ACHN (cell line): Measurements from ENCODE around the gene SLC16A12.

Experiments used
- DNase-seq: peaks from one replicate; pipeline ENCODE4 v3.0.0-alpha.2; 2015
- in situ Hi-C: cut with HindIII; loops from 2 replicates; pipeline ENCODE4 v1.10.0; 2017; ENCODE audit warnings: low sequenced_read_pairs, low pct_ligation_motif_present, low pct_unique_long_range_greater_than_20kb

Gene SLC16A12

GRCh38 chr10:89521368-89521767 lies 14.0 kb downstream of the SLC16A12 start:
- in situ Hi-C loops = no loop called here

DNA sequence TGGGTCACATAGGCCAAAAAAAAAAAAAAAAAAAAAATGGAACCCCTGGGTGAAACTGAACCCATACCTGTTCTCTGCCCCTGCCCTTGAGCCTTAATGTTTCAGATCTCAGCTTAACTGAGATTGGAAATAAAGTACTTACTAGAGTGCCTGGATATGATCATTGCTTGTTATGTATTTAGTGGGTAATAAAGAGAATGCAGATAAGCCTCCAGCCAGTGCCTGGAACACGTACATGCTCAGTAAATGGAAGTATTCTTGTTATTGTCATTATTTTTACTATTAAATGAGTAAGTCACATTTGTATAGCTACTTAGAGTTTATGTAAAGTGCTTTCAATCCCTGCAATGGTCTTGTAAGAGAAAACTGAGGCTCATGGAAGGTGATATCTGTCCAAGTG lies 14.7 kb downstream of the SLC16A12 start:
- in situ Hi-C loops = no loop called here
- DNase-seq = no peak

More at GRCh38 chr10:89521368-89521767, 14.0 kb downstream of the SLC16A12 start:
- DNase-seq = no peak

DNA sequence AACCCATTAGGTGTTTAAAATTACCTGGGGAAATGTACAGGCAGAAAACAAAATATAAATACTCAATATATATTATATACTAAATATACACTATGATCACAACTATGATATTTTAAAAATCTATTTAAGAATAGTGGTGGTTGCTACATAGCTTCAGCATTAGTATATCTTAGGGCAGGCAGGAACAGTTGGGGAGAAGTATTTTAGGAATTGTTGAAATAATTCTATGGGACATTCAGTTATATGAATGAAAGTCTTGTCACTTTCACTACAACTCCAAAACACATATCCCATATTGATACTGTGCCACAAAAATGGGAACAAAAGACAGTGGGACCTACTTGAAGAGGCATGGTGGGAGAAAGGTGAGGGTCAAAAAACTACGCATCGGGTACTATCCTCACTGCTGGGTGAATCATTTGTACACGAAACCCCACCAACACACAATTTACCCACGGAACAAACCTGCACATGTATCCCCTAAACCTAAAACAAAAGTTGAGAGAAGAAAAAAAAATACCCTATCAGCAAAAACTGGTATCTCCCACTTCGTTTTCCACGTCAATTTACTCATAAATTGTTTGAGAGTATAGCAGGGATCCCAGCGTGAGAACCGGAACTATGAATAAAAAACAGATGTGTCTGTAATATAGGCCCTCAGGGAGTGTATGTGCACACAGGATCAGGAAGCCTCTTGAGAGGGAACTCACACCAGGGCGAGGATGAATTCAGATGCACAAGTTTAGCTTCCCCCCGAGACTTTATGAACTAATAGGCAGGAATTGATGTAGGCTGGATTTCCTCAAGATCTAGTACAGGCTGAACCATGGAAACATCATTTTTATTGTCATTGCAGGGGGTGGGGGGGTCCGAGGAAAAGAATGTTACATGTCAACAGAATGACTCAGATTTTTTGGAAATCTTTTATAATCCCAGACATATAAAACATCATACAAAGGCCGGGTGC lies 16.2 kb downstream of the SLC16A12 start:
- DNase-seq = no peak
- in situ Hi-C loops = no loop called here

DNA sequence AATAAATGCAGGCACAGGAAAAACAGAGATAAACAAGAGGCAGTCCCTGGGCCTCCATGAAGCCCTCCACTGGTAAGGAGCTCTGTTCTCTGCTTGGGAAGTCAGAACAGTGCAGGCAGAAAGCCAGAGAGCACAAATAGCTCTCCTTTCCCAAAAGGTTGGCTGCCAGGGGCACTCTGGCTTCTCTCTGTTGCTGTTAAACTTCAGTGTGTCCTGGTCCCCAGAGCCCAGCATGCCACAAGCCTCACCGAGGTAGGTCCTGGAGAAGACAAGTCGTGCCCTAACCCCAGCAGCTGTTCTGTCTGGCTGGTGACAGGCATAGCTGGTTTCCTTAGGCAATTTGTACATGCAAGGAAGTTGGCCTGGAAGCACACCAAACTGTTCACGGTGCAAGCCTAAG lies 17.3 kb downstream of the SLC16A12 start:
- in situ Hi-C loops = no loop called here
- no peak for DNase-seq

DNA sequence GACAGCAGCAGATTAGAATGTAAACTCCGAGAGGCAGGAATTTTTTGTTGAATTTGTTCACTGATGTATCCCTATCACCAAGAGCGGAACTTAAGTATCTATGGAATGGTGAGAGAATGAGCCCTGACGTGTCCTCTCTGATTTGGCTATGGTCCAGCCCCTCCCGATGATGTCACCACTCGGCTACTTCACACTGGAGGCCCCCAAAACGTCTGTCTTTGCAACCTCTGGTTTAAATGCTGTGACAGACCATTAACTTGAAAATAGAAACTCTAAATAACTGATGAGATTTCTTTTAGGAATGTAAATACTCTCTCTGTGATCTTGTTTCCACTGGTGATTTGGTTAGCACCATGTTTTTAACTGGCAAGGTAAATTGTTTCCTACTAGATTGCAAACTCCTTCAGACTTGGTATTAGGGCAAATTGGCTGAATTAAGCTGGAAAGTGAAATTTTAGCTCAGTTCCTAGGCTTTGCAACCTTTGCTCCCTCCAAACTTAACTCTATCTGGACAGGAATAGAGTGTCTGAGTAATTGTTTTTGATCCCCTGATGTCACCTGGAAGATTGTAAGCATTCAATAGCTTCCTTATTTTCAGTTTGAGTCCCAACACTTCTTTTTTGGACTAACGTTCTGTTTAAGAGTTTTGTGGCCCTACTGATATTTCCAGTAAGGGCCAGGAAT lies 19.1 kb downstream of the SLC16A12 start:
- in situ Hi-C loops = no loop called here
- peak; percentile 88 for DNase-seq

DNA sequence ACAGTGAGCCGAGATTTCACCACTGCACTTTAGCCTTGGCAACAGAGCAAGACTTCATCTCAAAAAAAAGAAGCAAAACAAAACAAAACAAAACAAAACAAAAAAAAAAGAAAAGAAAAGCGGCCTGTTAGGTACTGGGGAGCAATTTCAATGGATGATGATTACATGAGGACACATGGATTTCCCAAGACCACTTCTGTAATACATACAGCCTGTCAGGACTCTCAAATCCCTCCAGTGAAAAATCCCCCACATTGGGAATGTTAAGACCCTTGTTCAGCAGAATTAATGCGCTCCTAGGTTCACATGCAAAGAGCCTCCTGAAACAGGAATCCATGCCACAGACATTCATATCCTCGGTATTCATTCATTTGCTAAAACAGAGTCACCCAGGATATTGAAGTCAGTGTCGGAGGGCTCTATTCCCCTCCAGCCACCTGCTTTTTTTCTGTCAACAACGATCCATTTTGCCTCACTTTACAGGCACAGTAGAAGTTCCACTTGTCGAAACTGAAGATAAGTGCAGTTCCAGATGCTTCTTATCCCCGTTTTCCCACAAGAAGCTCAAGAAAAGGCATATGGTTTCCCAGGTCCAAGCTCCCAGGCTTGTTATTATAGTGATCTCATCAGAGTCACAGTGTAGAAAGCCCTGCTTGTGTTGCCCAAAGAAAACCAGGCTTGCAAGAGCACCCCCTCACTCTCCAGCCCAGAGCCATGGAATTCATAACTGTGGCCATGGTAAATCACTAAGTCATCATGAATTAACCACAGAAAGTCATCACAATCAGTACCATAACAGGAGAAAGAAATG lies 20.2 kb downstream of the SLC16A12 start:
- DNase-seq = peak; percentile 75
- in situ Hi-C loops = no loop called here

DNA sequence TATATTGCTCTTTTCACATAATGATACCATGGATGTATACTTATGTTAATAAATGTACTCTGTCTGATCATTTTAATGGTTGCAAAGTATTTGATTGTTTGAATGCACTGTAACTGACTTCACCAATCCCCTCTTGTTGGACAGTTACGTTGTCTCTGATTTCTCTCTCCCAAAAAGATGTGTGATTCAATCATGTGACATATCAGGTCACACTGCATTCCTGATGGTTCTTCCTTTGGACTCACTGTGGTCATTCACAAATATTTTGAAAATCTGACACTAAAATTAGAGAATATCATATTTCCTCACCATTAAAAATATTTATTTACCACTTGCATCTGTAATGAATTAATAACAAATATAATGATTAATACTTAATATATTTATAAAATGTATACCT lies 22.2 kb downstream of the SLC16A12 start:
- DNase-seq = no peak
- in situ Hi-C loops = no loop called here

DNA sequence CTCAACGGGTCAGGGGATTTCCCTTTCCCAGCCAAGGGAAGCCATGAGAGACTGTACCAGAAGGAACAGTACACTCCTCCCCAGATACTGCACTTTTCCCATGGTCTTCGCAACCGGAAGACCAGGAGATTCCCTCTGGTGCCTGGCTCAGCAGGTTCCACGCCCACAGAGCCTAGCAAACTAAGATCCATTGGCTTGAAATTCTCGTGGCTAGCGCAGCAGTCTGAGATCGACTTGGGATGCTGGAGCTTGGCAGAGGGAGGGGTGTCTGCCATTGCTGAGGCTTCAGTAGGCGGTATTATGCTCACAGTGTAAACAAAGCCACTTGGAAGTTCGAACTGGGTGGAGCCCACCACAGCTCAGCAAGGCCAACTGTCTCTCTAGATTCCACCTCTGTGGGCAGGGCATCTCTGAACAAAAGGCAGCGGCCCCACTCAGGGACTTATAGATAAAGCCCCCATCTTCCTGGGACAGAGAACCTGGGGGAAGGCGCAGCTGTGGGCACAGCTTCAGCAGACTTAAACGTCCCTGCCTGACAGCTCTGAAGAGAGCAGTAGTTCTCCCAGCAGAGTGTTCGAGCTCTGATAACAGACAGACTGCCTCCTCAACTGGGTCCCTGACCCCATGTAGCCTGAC lies 29.6 kb downstream of the SLC16A12 start:
- DNase-seq = no peak
- in situ Hi-C loops = no loop called here

- in situ Hi-C loops = no loop called here
- no peak for DNase-seq
Observed at GRCh38 chr10:89504691-89505090, 30.7 kb downstream of the SLC16A12 start.

DNA sequence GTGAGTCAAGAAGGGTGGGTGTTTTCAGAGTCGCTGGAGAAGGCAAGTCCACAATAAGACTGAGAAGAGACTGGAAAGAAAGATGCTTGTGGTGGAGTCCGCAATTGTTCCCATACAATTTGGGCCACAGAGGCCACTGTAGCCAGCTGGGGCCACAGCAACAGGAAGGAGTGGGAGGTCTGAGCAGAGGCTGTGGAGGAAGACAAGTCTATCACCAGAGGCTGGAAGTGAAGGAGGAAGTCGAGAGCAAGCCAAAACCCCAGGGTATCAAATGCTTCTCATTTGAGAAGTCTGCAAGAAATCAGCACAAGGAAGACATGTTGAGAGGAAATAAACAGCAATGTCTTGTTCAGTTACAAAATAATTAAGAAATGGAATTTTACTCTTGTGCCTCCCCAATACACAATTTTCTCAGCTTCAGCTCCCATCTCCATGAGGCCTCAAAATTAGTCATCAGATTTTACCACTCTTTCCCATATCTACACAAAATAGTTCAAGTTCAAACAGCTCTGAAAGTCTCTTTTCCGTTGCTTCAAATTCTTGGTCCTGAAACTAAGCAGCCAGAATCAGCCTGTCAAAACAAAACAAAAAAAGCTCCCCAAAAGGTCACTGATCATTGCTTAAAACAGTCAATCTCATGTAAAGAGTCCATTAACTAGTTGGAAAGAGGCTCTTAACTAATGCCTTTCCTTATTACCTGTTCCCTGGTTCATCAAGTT lies 31.6 kb downstream of the SLC16A12 start:
- DNase-seq = no peak
- in situ Hi-C loops = no loop called here

DNA sequence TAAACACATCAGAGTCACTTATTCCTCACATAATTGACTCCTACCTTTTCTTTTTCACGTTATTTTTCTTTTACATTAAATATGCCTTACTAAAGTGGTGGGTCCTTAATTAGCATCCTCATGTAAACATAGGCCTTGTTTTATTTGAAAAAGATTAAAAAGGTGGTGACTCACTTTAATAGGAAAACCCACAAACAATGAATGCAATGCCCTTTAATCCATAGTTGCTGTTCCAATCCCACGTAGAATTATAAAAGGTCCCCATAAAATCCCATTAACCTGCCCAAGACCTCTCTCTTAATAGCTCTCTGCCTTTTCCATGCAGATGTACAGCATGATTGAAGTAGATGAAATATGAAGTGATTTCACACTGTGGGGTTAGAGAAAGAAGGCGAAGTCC lies 32.2 kb downstream of the SLC16A12 start:
- in situ Hi-C loops = no loop called here
- DNase-seq = no peak

DNA sequence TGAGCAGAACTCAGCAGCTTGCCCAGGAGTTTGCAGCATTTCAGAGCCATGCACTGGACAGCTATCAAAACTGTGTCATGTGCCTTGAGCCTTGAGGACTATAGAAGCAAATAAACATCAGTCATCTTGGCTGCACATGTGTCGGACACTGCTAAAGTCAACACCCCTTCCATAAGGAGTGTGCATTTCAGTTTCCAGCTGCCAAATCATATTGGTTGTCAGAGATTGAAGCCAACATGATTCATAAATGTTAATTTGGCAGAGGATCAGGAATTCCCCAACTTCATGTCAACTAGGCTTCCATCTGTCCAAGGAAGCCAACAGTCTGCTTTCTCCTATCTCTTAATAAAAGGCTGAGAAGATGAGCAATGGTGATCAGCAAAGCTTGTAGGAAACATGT lies 32.8 kb downstream of the SLC16A12 start:
- in situ Hi-C loops = no loop called here

DNA sequence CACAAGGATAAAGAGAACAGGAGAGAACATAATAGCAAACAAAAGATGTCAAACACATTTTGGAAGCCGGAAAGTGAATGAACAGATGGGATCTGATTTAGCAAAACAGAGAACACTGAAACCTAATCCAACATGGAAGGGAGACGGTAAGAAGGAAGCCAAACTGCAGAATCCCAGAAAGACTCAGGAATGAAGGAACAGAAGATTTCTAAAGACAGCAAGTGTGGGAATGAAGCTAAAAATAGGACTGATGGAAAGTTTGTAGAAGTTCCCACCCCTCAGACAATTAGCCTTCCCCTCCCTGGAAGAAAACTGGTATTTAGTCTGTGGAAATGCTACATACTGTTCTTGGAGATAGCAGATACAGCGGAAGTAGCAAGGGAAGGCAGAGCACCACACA lies 40.8 kb downstream of the SLC16A12 start:
- in situ Hi-C loops = no loop called here
- no peak for DNase-seq

More for the DNA sequence above, 32.8 kb downstream of the SLC16A12 start:
- no peak for DNase-seq

DNA sequence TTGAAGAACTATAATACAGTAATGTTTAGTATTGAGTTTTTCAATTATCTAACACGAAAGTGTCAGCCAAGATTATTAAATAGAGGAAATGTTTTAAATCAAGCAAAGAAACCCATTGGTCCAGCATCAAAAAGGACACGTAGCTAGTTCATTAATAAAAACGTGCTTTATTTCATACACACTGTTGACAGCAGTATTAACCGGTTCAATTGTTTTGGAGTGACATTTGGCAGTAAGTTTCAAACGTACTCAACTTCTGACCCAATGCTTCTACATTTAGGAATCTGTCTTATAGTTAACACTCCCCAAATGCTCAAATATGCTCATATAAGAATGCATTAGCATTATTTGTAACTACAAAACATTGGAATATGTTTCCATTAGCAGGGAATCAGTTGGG lies 41.3 kb downstream of the SLC16A12 start:
- in situ Hi-C loops = no loop called here

DNA sequence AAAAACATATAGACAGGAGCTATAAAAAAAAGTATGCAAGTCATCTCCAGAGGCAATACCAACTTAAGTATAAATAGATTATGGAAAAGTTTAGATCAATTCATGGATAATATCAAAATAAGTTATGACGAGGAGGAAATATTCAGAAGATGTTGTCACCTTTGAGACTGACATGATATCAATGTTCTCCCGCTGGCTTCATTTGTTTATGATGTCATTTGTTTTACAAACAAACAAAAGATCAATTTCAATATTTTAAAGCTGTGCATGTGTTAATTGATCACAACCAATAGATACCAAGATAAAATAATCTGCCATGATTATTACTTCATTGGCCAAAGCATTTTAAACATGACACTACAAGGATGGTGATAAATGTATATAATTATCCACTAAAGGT lies 43.5 kb downstream of the SLC16A12 start:
- in situ Hi-C loops = no loop called here
- no peak for DNase-seq

More for the DNA sequence above, 41.3 kb downstream of the SLC16A12 start:
- DNase-seq = no peak

DNA sequence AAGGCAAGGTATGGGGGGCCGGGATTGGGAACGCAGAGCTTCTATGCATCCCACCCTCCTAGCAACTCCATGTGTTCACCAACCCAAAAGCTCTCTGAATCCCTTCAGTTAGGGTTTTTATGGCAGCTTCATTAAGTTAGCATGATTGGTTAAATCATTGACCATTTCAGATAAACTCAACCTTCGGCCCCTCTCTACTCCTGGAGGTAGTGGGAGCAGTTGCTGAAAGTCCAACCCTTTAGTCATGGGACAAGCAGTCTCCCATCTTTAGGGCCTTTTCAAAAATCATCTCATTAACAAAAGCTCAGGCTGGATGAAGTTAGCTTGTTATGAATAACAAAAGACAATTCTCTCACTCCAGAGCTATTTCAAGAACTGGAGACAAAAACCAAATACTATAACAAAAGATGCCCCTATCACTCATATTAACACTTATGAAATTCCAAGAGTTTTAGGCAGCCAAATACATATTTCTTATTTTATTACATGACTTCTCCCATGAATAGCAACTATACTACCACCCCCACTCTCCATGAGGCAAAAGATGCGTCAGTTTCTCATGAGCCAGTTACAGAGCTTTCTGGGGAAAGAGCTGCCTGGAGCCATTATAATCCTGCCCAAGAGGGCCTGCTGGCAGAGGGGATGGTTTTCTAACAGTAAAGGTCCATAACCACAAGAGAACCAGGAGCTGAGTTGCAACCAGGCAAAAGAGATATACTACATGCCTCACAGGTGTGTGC lies 44.6 kb downstream of the SLC16A12 start:
- in situ Hi-C loops = no loop called here
- no peak for DNase-seq

DNA sequence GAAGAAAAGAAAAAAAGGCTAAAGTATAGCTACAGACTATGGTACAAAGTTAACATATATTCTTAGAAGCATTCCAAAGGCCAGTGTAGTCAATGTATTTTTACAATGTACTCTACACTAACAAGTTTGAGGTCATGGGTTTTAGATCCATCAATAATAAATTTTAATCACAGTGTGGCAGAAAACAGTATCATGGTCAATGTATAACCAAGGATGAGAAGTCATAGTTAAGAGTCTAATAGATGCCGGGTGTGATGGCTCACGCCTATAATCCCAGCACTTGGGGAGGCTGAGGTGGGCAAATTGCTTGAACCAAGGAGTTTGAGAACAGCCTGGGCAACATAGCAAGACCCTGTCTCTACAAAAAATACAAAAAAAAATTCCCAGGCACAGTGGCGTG lies 53.1 kb downstream of the SLC16A12 start:
- DNase-seq = no peak
- in situ Hi-C loops = no loop called here
